Adrenal gland (tissue), 12 donors: ENCODE data around the gene MAP3K9. TPM values are rescaled to one million over a fixed set of nuclear protein-coding genes. Genes with fewer than 3 reads are reported as not detected.
A peak's percentile ranks its signal among the peaks of the same experiment; 100 is the strongest.

Source experiments
- DNase-seq, 7 donors: peaks; one replicate each; pipeline ENCODE4 v3.0.0-alpha.2; 2019 to 2020
- H3K27ac ChIP-seq, 5 donors: fragments of 200-600 bp; sonication (generic) in 4 of 5; 1 replicate in 3 of 5; 2 replicates in 2 of 5; pipeline versions ENCODE4 v1.5.1 to v1.8.0; 2016 to 2020; ENCODE audit warnings: mild to moderate bottlenecking in 1 of 5
- H3K27me3 ChIP-seq: fragments of 200-600 bp; 2 replicates; pipeline ENCODE4 v1.8.0; 2021
- H3K36me3 ChIP-seq, 2 donors: fragments of 200-600 bp; replicated peaks in 1 of 2; 1 replicate in 1 of 2; 2 replicates in 1 of 2; pipeline versions ENCODE4 v1.5.1 to v1.8.0; 2018 to 2022
- H3K4me1 ChIP-seq, 2 donors: fragments of 200-600 bp; replicated peaks in 1 of 2; 1 replicate in 1 of 2; 2 replicates in 1 of 2; pipeline versions ENCODE4 v1.5.1 to v1.8.0; 2018 to 2021
- H3K4me3 ChIP-seq, 4 donors: fragments of 200-600 bp; sonication (generic) in 3 of 4; one replicate each; pipeline ENCODE4 v1.5.1; 2016 to 2018
- H3K9me3 ChIP-seq, 3 donors: fragments of 200-600 bp; sonication (generic) in 1 of 3; replicated peaks in 1 of 3; 1 replicate in 2 of 3; 2 replicates in 1 of 3; pipeline versions ENCODE4 v1.5.1 to v1.8.0; 2016 to 2021
- CTCF ChIP-seq, 6 experiments: fragments of 450-650 bp in 4 of 6; fragments of 200-600 bp in 2 of 6; sonication (generic) in 1 of 6; IDR thresholded peaks; 1 replicate in 5 of 6; 2 replicates in 1 of 6; pipeline versions ENCODE4 v1.5.1 to v1.8.0; 2016 to 2021; ENCODE audit warnings: antibody characterized with exemption in 6 of 6, mild to moderate bottlenecking in 2 of 6, moderate library complexity in 1 of 6
- POLR2A ChIP-seq, 2 donors: fragments of 450-650 bp; IDR thresholded peaks; one replicate each; pipeline ENCODE4 v1.6.1; 2017; ENCODE audit warnings: antibody characterized with exemption in 2 of 2, mild to moderate bottlenecking in 2 of 2, moderate library complexity in 1 of 2
- WGBS, 4 donors: extraction: QIAGEN DNeasy Blood & Tissue Kit in 2 of 4; methylation state at CpG; one replicate each; pipeline versions ENCODE4 v1.1.5 to v1.1.7; 2013 to 2017; 5-methylcytosine and 5-hydroxymethylcytosine counted together
- intact Hi-C, 2 donors: fragments of 100-400 bp; cut with DNase I; formaldehyde crosslinking; loops; one replicate each; pipeline versions ENCODE4 v1.14.1 to v1.15.0; 2022 to 2023
- polyA plus RNA-seq, 3 donors: library from polyadenylated mRNA; stranded (reverse); fragments of 200-250 nt in 2 of 3; fragments of 350-450 nt in 1 of 3; fragmentation: Illumina TruSeq in 1 of 3; extraction: RNeasy Lipid Tissue Mini Kit (QIAGEN cat#74804) in 1 of 3; gene quantifications; one replicate each; pipeline ENCODE4 v1.2.3, GENCODE V29; 2013 to 2014
- total RNA-seq, 9 donors: library from RNA; depleted of rRNA in 4 of 9; stranded (reverse); fragments of >200 nt in 4 of 9; fragments of 120-200 nt in 1 of 9; fragmentation: NEBNext Ultra II Directional in 1 of 9; extraction: Animal tissue kit (Norgen Biotek cat#: 25700) in 1 of 9; gene quantifications; one replicate each; pipeline versions ENCODE4 v1.1.0 to v1.2.4, GENCODE V29; 2013 to 2023
- donor health status: healthy with polysubstance abuse.
- donor health status: Bipolar disorder and iron deficiency.
- donor health status: DM: yes; HTN: yes; CAD: no.
- donor health status: DM: no; HTN: no; CAD: no.
- donor health status: DM: no; HTN: no; CAD: no.
- donor health status: DM: yes; HTN: yes; CAD: no.

Gene MAP3K9
- total and polyA plus RNA-seq, 12 donors: 0.67 to 6.7 (median 2.9) TPM

DNA sequence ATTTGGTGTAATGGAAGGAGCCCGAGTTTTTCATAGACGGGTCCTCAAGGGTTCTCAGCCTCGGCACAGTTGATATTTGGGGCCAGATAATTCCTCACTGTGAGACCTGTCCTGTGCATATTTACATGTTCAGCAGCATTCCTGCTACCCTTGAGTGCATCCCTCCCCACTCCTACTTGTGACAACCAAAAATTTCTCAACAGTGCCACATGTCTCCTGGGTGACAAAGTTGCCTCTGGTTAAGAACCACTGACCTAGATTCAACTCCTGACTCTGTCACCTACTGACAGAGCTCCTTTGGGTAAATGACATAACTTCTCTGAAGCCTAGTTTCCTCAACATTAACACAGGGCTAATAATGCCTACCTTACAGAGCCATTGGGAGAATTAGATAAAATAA is 107.2 kb downstream of the MAP3K9 start:
- H3K9me3 ChIP-seq: no peaks in the 10 kb centered on the region
- TF ChIP-seq POLR2A (IDR thresholded peaks at IDR 0.05) (no peak), CTCF (IDR thresholded peaks at IDR 0.05) (no peak)
- 61 to 90% (median 84%) methylated on average over 3 of the region's 3 CpGs for WGBS, 4 donors
- H3K27me3 ChIP-seq: no peaks in the 10 kb centered on the region
- no peak overlapping the region for H3K4me3 ChIP-seq
- intact Hi-C loops: no loop called here
- no peaks in the 10 kb centered on the region for H3K36me3 ChIP-seq
- peaks cover 0 to 9% of the 10 kb centered on the region in 2 donors for H3K4me1 ChIP-seq
- H3K27ac ChIP-seq: no peak overlapping the region
- DNase-seq: no peak

GRCh38 chr14:70701610-70702009 is 107.7 kb downstream of the MAP3K9 start:
- H3K36me3 ChIP-seq: no peaks in the 10 kb centered on the region
- no peak overlapping the region for H3K4me3 ChIP-seq
- intact Hi-C loops: no loop called here
- H3K27me3 ChIP-seq: no peaks in the 10 kb centered on the region
- no peaks in the 10 kb centered on the region for H3K9me3 ChIP-seq
- TF ChIP-seq CTCF (IDR thresholded peaks at IDR 0.05) (no peak), POLR2A (IDR thresholded peaks at IDR 0.05) (no peak)
- no peak overlapping the region for H3K27ac ChIP-seq
- peaks cover 0 to 3% of the 10 kb centered on the region in 2 donors for H3K4me1 ChIP-seq
- DNase-seq: no peak

- TF ChIP-seq CTCF (IDR thresholded peaks at IDR 0.05) (no peak), POLR2A (IDR thresholded peaks at IDR 0.05) (no peak)
- intact Hi-C loops: no loop called here
- Histone ChIP-seq H3K4me3 (no peak overlapping the region), H3K9me3 (no peaks in the 10 kb centered on the region), H3K36me3 (no peaks in the 10 kb centered on the region), H3K27ac (no peak overlapping the region), H3K27me3 (no peaks in the 10 kb centered on the region), H3K4me1 (no peaks in the 10 kb centered on the region)
- WGBS, 4 donors: 58 to 79% (median 66%) methylated on average over 4 of the region's 4 CpGs
- DNase-seq: peak in 3 of 7 donors; percentile 10 to 56 (median 32)
Observed at GRCh38 chr14:70700955-70701585, 108.2 kb downstream of the MAP3K9 start.

DNA sequence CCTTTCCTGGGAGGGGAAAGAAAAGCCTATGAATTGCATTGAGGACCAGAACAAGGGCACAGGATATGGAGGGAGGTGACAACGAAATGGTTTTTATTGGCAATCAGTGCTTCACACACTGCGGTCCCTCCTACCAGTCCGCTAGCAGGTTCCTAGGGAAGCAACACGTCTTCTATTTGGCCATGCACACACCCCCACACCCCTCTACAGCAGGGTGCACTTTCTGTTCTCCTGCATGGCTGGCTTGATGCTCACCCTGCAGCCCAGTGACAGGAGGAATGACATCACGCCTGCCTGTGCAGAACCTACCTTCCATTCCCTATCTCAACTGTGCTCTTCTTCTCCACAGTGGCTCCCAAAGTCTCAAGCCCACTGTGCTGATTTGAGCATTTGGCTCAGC is 109.7 kb downstream of the MAP3K9 start:
- Histone ChIP-seq H3K9me3 (no peaks in the 10 kb centered on the region), H3K36me3 (no peaks in the 10 kb centered on the region), H3K4me1 (no peaks in the 10 kb centered on the region), H3K27me3 (no peaks in the 10 kb centered on the region), H3K27ac (no peak overlapping the region), H3K4me3 (no peak overlapping the region)
- no peak for DNase-seq
- WGBS, 4 donors: 79 to 93% (median 84%) methylated on average over 5 of the region's 5 CpGs
- intact Hi-C loops: no loop called here
- TF ChIP-seq POLR2A (IDR thresholded peaks at IDR 0.05): no peak
- no peak for TF ChIP-seq CTCF (IDR thresholded peaks at IDR 0.05)
